Left colon (tissue), 2 donors: ENCODE measurements around the gene IL1RAP. TPM values are rescaled to one million over a fixed set of nuclear protein-coding genes. Genes with fewer than 3 reads are reported as not detected.
"Not testable (repeated sequence)": the region's sequence is repeated elsewhere in the genome, so short reads cannot be mapped to it uniquely, and the experiment has no call there.

Experiments used
- ATAC-seq: fragments of 200-7000 bp; cut with Tn5 transposase; one replicate; pipeline ENCODE4 v1.9.1; 2020; ENCODE audit warnings: mild to moderate bottlenecking, moderate library complexity
- DNase-seq, 2 donors: peaks; one replicate each; pipeline ENCODE4 v3.0.0-alpha.2; 2020
- intact Hi-C, 2 donors: fragments of 100-400 bp; cut with DNase I in 1 of 2; cut with micrococcal nuclease in 1 of 2; formaldehyde crosslinking; loops; one replicate each; pipeline versions ENCODE4 v1.11.2 to v1.14.0; 2022; cut with DNase I, micrococcal nuclease
- total RNA-seq, 2 donors: library from RNA; stranded (reverse); fragmentation: NEBNext Ultra II Directional; extraction: Animal tissue kit (Norgen Biotek cat#: 25700); gene quantifications; one replicate each; pipeline ENCODE4 v1.2.1, GENCODE V29; 2021
- donor health status: DM: no; HTN: no; CAD: no.
- donor health status: DM: yes; HTN: yes; CAD: no.

The IL1RAP gene
- total RNA-seq, 2 donors from 2014 or later, result 4.9 to 6.1 TPM

- ATAC-seq (no peak), DNase-seq (no peak)
- intact Hi-C loops, result no loop called here
Observed at GRCh38 chr3:190504354-190505125, 9.3 kb upstream of the IL1RAP start.

DNA sequence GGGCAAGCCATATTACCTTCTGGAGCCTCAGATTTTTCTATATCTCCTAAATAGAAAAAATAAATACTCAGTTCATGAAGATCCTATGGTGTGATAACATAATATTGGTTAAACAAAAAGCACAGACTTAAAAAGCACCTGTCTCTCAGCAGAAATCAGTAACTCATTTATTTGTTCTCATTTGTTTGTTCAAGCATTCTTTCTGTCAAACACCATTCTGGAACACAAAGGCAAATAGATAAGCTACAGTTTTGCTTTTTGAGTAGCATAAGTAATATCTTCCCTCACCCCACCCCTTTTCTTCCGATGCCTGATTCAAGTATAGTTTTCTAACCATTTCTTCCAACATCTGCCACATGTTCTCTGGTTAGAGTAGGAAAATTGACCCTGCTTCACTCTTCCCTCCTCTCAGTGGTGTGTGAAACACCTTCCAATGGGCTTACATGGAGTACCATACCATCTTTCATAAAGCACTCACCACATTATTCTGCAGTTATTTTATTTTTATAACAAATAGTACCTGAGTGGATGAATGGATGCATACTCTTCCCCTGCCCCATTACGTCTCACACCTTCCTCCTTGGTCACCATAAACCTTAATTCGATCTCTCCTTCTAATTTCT, 8.4 kb upstream of the IL1RAP start:
- DNase-seq, result no peak
- intact Hi-C loops, result no loop called here
- no peak for ATAC-seq

GRCh38 chr3:190506271-190506670, 7.6 kb upstream of the IL1RAP start:
- intact Hi-C loops, result no loop called here
- no peak for DNase-seq
- ATAC-seq, result peak; percentile 37

DNA sequence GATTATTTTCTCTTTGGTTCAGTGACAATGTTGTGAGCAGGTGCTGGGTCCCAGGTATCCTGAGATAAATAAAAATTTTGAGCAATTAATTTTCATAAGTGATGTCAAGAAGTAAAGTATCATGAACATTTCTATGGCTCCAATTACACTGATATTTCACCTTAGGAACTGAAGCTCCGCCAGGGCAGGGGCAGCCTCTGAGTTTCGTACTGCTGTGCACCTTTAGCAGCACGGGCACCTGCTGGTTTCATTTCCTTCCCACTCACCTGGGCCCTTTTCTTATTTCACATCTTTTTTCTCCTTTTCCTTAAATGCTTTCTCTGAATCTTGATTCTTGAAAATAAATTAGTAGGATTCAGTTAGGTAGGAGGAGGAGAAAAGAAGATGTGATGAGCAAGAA, 1.2 kb upstream of the IL1RAP start:
- intact Hi-C loops, result no loop called here
- DNase-seq (no peak), ATAC-seq (no peak)

DNA sequence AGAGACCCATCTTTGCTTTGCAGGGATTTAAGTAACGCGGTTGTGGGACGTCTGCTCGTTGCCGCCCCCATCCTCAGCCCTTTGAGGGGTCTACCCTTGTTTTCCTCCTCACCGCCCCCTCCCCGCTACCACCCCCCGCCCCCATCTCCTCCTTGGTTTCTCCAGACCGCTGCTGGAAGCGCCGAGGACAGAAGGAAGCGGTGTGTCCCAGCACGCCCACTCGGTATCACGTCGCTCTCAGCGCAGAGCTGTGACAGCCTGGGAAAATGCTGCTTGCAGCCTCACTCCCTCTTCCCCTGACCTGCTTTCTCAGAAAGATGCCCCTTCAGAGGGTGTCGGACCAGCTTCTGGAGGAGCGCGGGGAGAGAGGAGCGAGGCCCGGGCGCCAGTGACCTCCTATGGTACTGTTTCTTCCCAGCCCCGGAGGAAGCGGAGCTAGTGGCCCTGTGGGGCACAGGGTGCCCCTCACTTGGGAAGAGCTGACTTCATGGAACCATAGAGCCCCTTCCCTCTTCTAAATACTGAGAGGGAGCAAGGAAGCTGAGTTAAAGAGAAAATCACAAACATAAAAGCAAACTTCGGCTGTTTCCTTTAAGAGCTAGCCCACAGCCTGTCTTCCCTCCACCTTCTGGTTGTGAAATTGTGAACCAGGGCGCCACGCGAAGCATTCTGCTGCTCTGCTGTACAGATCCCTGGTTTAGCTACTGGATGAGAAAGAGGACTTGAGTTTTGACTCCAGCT, 698 bp downstream of the IL1RAP start:
- intact Hi-C loops, result no loop called here
- DNase-seq (peak; percentile 30 to 49), ATAC-seq (peak; percentile 54)

GRCh38 chr3:190516416-190516815, 2.5 kb downstream of the IL1RAP start:
- DNase-seq (no peak), ATAC-seq (no peak)
- intact Hi-C loops, result no loop called here

DNA sequence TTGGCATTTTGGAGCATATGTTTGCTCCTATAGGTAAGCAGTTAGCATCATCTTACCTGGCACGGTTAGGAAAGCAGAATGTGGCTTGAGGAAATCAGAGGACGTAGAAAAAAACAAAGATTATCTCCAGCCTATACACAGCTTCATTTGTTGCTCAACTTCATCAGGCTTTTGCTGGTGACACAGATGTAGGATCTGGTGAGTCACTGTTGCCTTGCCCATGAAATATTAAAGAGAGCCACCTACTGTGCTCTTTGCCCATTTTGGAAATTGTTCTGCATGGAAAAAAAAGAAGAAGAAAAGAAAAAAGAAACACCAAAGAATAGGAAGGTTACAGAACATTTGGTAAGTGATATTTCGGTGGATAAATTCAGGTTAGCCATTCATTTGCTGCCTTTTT, 3.8 kb downstream of the IL1RAP start:
- DNase-seq, result no peak
- no peak for ATAC-seq
- intact Hi-C loops, result no loop called here

GRCh38 chr3:190518531-190518930, 4.6 kb downstream of the IL1RAP start:
- DNase-seq, intact Hi-C loops, ATAC-seq: not testable (repeated sequence)

DNA sequence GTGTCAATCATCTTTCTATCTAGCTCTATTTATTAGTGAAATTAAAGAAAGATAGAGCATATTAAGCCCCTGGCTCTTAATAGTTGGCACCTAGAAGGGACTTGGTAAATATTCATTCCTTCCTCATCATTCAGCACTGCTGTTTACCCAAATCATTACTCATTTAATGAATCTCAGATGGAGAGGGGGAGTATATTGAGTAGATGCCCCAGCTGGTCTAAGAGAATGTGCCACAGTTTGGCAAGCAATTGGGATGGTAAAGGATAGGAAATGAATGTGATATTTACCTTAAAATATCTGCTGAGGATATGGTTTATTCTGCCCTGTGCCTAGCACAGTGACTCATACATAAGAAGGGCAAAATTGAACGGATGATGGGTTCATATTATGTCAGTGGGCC, 6.0 kb downstream of the IL1RAP start:
- intact Hi-C loops, result no loop called here
- ATAC-seq (no peak), DNase-seq (no peak)

DNA sequence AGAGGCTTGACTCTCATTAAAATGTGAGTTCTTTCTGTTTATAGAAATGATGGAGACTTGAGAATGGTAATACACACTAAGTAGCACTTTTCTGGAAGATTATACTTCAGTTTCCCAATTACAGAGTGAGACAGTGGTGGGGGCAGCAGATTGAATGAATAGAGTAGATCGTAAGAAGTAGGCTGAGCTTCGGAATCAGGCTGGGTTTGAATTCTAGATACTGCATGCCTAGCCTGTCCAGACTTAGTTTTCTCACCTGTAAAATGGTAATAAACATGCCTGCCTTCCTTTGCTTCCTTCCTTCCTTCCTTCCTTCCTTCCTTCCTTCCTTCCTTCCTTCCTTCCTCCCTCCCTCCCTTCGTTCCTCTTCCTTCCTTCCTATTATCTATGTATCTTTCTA, 8.1 kb downstream of the IL1RAP start:
- intact Hi-C loops, result no loop called here
- no peak for ATAC-seq
- no peak for DNase-seq

GRCh38 chr3:190522621-190523222, 8.8 kb downstream of the IL1RAP start:
- no peak for ATAC-seq
- intact Hi-C loops, result no loop called here

DNA sequence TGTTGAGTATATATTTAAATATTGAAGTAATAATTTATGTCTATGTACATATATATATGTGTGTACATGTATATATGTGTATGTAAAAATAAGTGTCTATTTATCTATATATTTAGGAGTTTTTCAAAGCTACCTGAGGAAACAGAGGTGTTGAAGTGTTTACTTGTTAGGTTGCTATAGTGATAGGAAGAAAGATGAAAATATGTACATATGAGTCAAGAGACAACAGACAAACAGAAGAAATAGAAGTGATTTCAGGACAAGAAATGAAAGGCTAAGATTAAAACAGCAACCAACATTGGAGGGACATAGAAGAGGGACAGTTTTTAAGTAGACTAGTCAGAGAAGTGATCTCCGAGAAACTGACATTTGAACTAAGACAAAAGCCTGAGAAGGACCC, 11.1 kb downstream of the IL1RAP start:
- no peak for ATAC-seq
- DNase-seq, result no peak
- intact Hi-C loops, result no loop called here

More at GRCh38 chr3:190522621-190523222, 8.8 kb downstream of the IL1RAP start:
- DNase-seq, result no peak

DNA sequence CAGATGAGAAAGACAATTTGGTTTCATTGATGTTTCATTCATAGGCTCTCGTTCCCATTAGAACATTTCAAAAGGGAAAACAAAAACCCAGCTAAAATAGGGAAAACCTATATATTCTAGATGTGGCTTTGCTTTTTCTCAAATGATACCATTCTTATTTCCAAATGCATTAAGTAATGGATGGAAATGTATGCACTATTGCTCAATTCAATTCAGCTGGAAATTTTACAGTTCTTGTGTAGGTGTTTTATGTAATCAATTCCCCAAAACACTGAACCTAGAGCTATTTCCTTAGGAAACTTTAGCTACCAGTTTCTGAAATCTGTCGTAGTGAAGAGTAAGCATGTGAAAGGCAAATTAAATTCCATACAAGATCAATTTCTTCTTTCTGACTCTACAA, 11.7 kb downstream of the IL1RAP start:
- ATAC-seq, result no peak
- intact Hi-C loops, result no loop called here
- DNase-seq, result no peak

GRCh38 chr3:190526787-190527762, 13.2 kb downstream of the IL1RAP start:
- ATAC-seq (no peak), DNase-seq (no peak)
- intact Hi-C loops, result no loop called here

GRCh38 chr3:190528706-190529105, 14.8 kb downstream of the IL1RAP start:
- ATAC-seq (no peak), DNase-seq (no peak)
- intact Hi-C loops, result no loop called here

GRCh38 chr3:190531406-190531805, 17.5 kb downstream of the IL1RAP start:
- ATAC-seq (no peak), DNase-seq (no peak)
- intact Hi-C loops, result no loop called here

- intact Hi-C loops, result no loop called here
- DNase-seq (no peak), ATAC-seq (no peak)
Observed at GRCh38 chr3:190532731-190533203, 18.9 kb downstream of the IL1RAP start.

GRCh38 chr3:190533511-190534281, 19.8 kb downstream of the IL1RAP start:
- intact Hi-C loops, result no loop called here
- ATAC-seq (no peak), DNase-seq (peak; percentile 15 to 30)
